WI38 (cell line): Measurements from ENCODE around the gene RHBDD1.

Experiments used
- H3K4me3 ChIP-seq: 2 replicates; pipeline ENCODE4 v1.5.1; 2011; ENCODE audit warnings: low read depth, mild to moderate bottlenecking, control low read depth, low read length
- TF ChIP-seq, protein P1 (sequence below): IDR thresholded peaks from 2 replicates; pipeline ENCODE4 v1.5.1; 2012; ENCODE audit warnings: low read depth, mild to moderate bottlenecking, control low read depth, low read length

The RHBDD1 gene

DNA sequence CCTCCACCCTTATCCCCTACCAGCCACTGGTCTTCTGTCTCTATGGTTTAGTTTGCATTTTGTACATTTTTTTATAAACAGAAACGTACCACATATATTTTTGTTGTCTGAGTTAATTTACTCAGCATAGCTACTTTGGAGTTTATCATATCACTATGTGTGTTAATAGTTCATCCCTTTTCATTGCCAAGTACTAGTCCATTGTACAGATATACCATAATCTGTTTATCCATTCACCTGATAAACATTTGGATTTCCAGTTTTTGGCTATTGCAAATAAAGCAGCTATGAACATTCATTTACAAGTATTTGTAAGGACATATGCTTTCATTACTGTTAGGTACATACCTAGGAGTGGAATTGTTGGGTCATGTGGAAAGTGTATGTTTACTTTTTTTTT is 123.6 kb downstream of the RHBDD1 start:
- no peak overlapping the region for H3K4me3 ChIP-seq
- TF ChIP-seq, protein P1, sequence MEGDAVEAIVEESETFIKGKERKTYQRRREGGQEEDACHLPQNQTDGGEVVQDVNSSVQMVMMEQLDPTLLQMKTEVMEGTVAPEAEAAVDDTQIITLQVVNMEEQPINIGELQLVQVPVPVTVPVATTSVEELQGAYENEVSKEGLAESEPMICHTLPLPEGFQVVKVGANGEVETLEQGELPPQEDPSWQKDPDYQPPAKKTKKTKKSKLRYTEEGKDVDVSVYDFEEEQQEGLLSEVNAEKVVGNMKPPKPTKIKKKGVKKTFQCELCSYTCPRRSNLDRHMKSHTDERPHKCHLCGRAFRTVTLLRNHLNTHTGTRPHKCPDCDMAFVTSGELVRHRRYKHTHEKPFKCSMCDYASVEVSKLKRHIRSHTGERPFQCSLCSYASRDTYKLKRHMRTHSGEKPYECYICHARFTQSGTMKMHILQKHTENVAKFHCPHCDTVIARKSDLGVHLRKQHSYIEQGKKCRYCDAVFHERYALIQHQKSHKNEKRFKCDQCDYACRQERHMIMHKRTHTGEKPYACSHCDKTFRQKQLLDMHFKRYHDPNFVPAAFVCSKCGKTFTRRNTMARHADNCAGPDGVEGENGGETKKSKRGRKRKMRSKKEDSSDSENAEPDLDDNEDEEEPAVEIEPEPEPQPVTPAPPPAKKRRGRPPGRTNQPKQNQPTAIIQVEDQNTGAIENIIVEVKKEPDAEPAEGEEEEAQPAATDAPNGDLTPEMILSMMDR = no peak

GRCh38 chr2:226962176-226962773 is 126.4 kb downstream of the RHBDD1 start:
- TF ChIP-seq, protein P1 = no peak
- H3K4me3 ChIP-seq = no peak overlapping the region

DNA sequence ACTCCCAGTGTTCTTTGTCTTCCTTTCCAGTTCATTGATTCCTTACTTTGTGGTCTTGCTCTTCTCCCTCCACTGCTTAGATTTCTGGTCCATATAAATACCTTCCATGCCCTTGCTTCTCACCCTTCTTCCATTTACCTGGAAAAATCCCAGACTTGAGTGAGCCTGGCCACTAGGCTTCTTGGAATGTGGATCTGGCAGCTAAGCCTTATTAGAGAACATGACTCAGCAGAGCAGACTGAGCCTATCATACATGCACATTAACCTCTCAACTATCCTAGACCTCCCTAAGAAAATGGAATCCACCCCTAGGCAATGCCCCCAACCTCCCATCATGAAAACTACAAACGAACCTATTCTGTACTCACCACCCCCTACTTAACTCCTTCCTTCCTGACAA is 127.7 kb downstream of the RHBDD1 start:
- TF ChIP-seq, protein P1 = no peak

GRCh38 chr2:226965376-226965775 is 129.5 kb downstream of the RHBDD1 start:
- TF ChIP-seq, protein P1 = no peak
- H3K4me3 ChIP-seq = no peak overlapping the region

More for the DNA sequence above, 127.7 kb downstream of the RHBDD1 start:
- no peak overlapping the region for H3K4me3 ChIP-seq

DNA sequence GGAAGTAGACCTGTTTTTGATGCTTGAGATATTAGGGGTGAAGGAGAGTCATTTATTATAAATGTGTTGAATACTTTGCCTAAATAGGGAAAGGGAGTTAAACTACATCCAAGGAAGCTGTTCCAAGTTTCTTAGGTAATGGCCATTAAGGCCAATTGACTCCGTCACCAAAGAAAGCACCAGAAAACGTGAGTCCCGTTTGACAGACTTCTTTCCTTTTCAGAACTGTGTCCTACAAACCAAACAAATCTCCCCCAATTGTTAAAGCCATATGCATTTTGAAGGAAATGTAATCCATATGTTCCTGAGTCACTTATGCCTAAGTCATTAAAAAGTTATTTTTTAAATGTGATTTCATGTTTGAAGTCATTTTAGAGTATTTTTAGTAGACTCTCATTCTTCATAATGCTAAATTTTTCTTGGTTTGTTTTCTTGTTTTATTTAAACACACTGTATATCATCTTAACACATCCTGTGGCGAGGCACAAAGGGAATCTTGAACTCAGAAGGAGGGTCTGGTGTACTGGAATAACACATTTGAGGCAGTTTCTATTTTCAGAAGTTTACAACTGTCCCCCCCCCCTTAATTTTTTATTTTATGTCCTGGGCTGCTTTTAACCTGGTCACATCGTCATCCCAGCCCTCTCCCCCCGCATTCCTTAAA is 133.7 kb downstream of the RHBDD1 start:
- no peak overlapping the region for H3K4me3 ChIP-seq
- TF ChIP-seq, protein P1 = no peak

- TF ChIP-seq, protein P1 = no peak
- no peak overlapping the region for H3K4me3 ChIP-seq
Observed at GRCh38 chr2:226970362-226970761, 134.5 kb downstream of the RHBDD1 start.

- TF ChIP-seq, protein P1 = no peak
- H3K4me3 ChIP-seq = no peak overlapping the region
Observed at GRCh38 chr2:226971084-226971483, 135.2 kb downstream of the RHBDD1 start.
